GM15510 (cell line): Measurements from ENCODE around the gene NFKB2.

Experiments used
- POLR2A ChIP-seq: IDR thresholded peaks from 3 replicates; pipeline ENCODE4 v1.6.1; 2011; ENCODE audit warnings: borderline replicate concordance; ENCODE audit not compliant: insufficient read length; ENCODE audit errors: extremely low read depth

NFKB2 gene

GRCh38 chr10:102395400-102396316 lies at the start of gene NFKB2:
TSS of gene NFKB2 (plus strand) at chr10:102395705. CDS start at chr10:102395960, 255 bp downstream.
- TF ChIP-seq POLR2A = peak; percentile 51

- TF ChIP-seq POLR2A = no peak
These were observed 48.2 kb upstream of the NFKB2 start for GRCh38 chr10:102347236-102347828.

- no peak for TF ChIP-seq POLR2A
These were observed 43.3 kb upstream of the NFKB2 start for GRCh38 chr10:102352066-102352715.

- no peak for TF ChIP-seq POLR2A
These were observed 41.1 kb upstream of the NFKB2 start for GRCh38 chr10:102354451-102354850.

- no peak for TF ChIP-seq POLR2A
These were observed 36.7 kb upstream of the NFKB2 start for GRCh38 chr10:102358712-102359382.

GRCh38 chr10:102367441-102367840 lies 28.1 kb upstream of the NFKB2 start:
- TF ChIP-seq POLR2A = no peak

GRCh38 chr10:102368077-102368476 lies 27.4 kb upstream of the NFKB2 start:
- no peak for TF ChIP-seq POLR2A

- TF ChIP-seq POLR2A = no peak
These were observed 24.2 kb upstream of the NFKB2 start for GRCh38 chr10:102371295-102371694.

- TF ChIP-seq POLR2A = no peak
These were observed 20.3 kb upstream of the NFKB2 start for GRCh38 chr10:102375250-102375649.

- no peak for TF ChIP-seq POLR2A
These were observed 19.6 kb upstream of the NFKB2 start for GRCh38 chr10:102375867-102376266.

- no peak for TF ChIP-seq POLR2A
These were observed 18.6 kb upstream of the NFKB2 start for GRCh38 chr10:102376901-102377300.

GRCh38 chr10:102379383-102379782 lies 16.1 kb upstream of the NFKB2 start:
- TF ChIP-seq POLR2A = no peak

GRCh38 chr10:102381983-102382382 lies 13.5 kb upstream of the NFKB2 start:
- no peak for TF ChIP-seq POLR2A

GRCh38 chr10:102382871-102383270 lies 12.6 kb upstream of the NFKB2 start:
- no peak for TF ChIP-seq POLR2A

GRCh38 chr10:102384053-102384452 lies 11.5 kb upstream of the NFKB2 start:
- no peak for TF ChIP-seq POLR2A
